ENCODE results near the gene NPTX1. TPM values are rescaled to one million over a fixed set of nuclear protein-coding genes. Genes with fewer than 3 reads are reported as not detected.

Gene NPTX1
- total RNA-seq, 2 experiments from 2014 or later: 0.22 TPM; not detected in 1

GRCh38 chr17:80503031-80503430 is 26.6 kb upstream of the NPTX1 start:
- CTCF ChIA-PET (ENCODE audit: unreplicated experiment): no interaction called here
- Histone ChIP-seq H3K9me3 (ENCODE audit: low read length) (no peaks in the 10 kb centered on the region), H3K36me3 (ENCODE audit: insufficient read depth, low read length) (no peaks in the 10 kb centered on the region), H2AFZ (ENCODE audit: low read length) (no peak overlapping the region), H4K20me1 (ENCODE audit: insufficient read depth, low read length) (no peaks in the 10 kb centered on the region), H3K4me1 (ENCODE audit: insufficient read depth, low read length, poor library complexity, severe bottlenecking) (peaks cover 12% of the 10 kb centered on the region), H3K4me3 (ENCODE audit: low read depth, low read length, poor library complexity, severe bottlenecking) (no peak overlapping the region), H3K4me2 (ENCODE audit: low read length) (no peak overlapping the region), H3K79me2 (ENCODE audit: insufficient read depth, low read depth, low read length) (no peaks in the 10 kb centered on the region), H3K9me2 (ENCODE audit: insufficient read depth, low read length) (no peaks in the 10 kb centered on the region), H3K27ac (ENCODE audit: low read depth, low read length, poor library complexity, severe bottlenecking) (no peak overlapping the region)
- POLR2A ChIA-PET: no interaction called here
- no TSS peak for BruUV-seq (replicated peaks)
- intact Hi-C loops (cut with micrococcal nuclease; ENCODE audit: unreplicated experiment): no loop called here
- TF ChIP-seq CTCF (conservative IDR thresholded peaks at IDR 0.05; ENCODE audit: low read length) (no peak), EZH2phosphoT487 (IDR thresholded peaks at IDR 0.05; ENCODE audit: borderline replicate concordance, low read depth, low read length) (no peak)
- no peak for DNase-seq (ENCODE audit: low spot score)

GRCh38 chr17:80502578-80502877 is 26.1 kb upstream of the NPTX1 start:
- BruUV-seq (replicated peaks): no TSS peak
- DNase-seq (ENCODE audit: low spot score): no peak
- intact Hi-C loops (cut with micrococcal nuclease; ENCODE audit: unreplicated experiment): no loop called here
- Histone ChIP-seq H3K36me3 (ENCODE audit: insufficient read depth, low read length) (no peaks in the 10 kb centered on the region), H2AFZ (ENCODE audit: low read length) (no peak overlapping the region), H4K20me1 (ENCODE audit: insufficient read depth, low read length) (no peaks in the 10 kb centered on the region), H3K4me2 (ENCODE audit: low read length) (no peak overlapping the region), H3K4me1 (ENCODE audit: insufficient read depth, low read length, poor library complexity, severe bottlenecking) (peaks cover 17% of the 10 kb centered on the region), H3K4me3 (ENCODE audit: low read depth, low read length, poor library complexity, severe bottlenecking) (no peak overlapping the region), H3K9me2 (ENCODE audit: insufficient read depth, low read length) (no peaks in the 10 kb centered on the region), H3K79me2 (ENCODE audit: insufficient read depth, low read depth, low read length) (no peaks in the 10 kb centered on the region), H3K27ac (ENCODE audit: low read depth, low read length, poor library complexity, severe bottlenecking) (no peak overlapping the region), H3K9me3 (ENCODE audit: low read length) (no peaks in the 10 kb centered on the region)
- POLR2A ChIA-PET: no interaction called here
- CTCF ChIA-PET (ENCODE audit: unreplicated experiment): no interaction called here
- TF ChIP-seq CTCF (conservative IDR thresholded peaks at IDR 0.05; ENCODE audit: low read length) (no peak), EZH2phosphoT487 (IDR thresholded peaks at IDR 0.05; ENCODE audit: borderline replicate concordance, low read depth, low read length) (no peak)

GRCh38 chr17:80501741-80502577 is 25.6 kb upstream of the NPTX1 start:
- Histone ChIP-seq H3K79me2 (ENCODE audit: insufficient read depth, low read depth, low read length) (no peaks in the 10 kb centered on the region), H2AFZ (ENCODE audit: low read length) (no peak overlapping the region), H3K4me1 (ENCODE audit: insufficient read depth, low read length, poor library complexity, severe bottlenecking) (peaks cover 23% of the 10 kb centered on the region), H3K27ac (ENCODE audit: low read depth, low read length, poor library complexity, severe bottlenecking) (no peak overlapping the region), H3K36me3 (ENCODE audit: insufficient read depth, low read length) (no peaks in the 10 kb centered on the region), H3K4me2 (ENCODE audit: low read length) (no peak overlapping the region), H3K9me3 (ENCODE audit: low read length) (no peaks in the 10 kb centered on the region), H3K4me3 (ENCODE audit: low read depth, low read length, poor library complexity, severe bottlenecking) (no peak overlapping the region), H3K9me2 (ENCODE audit: insufficient read depth, low read length) (no peaks in the 10 kb centered on the region), H4K20me1 (ENCODE audit: insufficient read depth, low read length) (no peaks in the 10 kb centered on the region)
- ChIA-PET CTCF (ENCODE audit: unreplicated experiment) (no interaction called here), POLR2A (interaction anchor here (0.6 kb wide), 1 partner anchor 769 kb away, joined by 3 read pairs; no protein-coding TSS in a partner anchor)
- intact Hi-C loops (cut with micrococcal nuclease; ENCODE audit: unreplicated experiment): no loop called here
- DNase-seq (ENCODE audit: low spot score): no peak
- no TSS peak for BruUV-seq (replicated peaks)
- TF ChIP-seq EZH2phosphoT487 (IDR thresholded peaks at IDR 0.05; ENCODE audit: borderline replicate concordance, low read depth, low read length) (no peak), CTCF (conservative IDR thresholded peaks at IDR 0.05; ENCODE audit: low read length) (no peak)
